Pons (tissue), 1 donor: ENCODE results near the gene NCAPD2.

Experiments
- DNase-seq: peaks from one replicate; pipeline ENCODE4 v3.0.0-alpha.2; 2016; ENCODE audit warnings: low spot score

NCAPD2 gene, protein sequence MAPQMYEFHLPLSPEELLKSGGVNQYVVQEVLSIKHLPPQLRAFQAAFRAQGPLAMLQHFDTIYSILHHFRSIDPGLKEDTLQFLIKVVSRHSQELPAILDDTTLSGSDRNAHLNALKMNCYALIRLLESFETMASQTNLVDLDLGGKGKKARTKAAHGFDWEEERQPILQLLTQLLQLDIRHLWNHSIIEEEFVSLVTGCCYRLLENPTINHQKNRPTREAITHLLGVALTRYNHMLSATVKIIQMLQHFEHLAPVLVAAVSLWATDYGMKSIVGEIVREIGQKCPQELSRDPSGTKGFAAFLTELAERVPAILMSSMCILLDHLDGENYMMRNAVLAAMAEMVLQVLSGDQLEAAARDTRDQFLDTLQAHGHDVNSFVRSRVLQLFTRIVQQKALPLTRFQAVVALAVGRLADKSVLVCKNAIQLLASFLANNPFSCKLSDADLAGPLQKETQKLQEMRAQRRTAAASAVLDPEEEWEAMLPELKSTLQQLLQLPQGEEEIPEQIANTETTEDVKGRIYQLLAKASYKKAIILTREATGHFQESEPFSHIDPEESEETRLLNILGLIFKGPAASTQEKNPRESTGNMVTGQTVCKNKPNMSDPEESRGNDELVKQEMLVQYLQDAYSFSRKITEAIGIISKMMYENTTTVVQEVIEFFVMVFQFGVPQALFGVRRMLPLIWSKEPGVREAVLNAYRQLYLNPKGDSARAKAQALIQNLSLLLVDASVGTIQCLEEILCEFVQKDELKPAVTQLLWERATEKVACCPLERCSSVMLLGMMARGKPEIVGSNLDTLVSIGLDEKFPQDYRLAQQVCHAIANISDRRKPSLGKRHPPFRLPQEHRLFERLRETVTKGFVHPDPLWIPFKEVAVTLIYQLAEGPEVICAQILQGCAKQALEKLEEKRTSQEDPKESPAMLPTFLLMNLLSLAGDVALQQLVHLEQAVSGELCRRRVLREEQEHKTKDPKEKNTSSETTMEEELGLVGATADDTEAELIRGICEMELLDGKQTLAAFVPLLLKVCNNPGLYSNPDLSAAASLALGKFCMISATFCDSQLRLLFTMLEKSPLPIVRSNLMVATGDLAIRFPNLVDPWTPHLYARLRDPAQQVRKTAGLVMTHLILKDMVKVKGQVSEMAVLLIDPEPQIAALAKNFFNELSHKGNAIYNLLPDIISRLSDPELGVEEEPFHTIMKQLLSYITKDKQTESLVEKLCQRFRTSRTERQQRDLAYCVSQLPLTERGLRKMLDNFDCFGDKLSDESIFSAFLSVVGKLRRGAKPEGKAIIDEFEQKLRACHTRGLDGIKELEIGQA (N-terminal part only)

DNA sequence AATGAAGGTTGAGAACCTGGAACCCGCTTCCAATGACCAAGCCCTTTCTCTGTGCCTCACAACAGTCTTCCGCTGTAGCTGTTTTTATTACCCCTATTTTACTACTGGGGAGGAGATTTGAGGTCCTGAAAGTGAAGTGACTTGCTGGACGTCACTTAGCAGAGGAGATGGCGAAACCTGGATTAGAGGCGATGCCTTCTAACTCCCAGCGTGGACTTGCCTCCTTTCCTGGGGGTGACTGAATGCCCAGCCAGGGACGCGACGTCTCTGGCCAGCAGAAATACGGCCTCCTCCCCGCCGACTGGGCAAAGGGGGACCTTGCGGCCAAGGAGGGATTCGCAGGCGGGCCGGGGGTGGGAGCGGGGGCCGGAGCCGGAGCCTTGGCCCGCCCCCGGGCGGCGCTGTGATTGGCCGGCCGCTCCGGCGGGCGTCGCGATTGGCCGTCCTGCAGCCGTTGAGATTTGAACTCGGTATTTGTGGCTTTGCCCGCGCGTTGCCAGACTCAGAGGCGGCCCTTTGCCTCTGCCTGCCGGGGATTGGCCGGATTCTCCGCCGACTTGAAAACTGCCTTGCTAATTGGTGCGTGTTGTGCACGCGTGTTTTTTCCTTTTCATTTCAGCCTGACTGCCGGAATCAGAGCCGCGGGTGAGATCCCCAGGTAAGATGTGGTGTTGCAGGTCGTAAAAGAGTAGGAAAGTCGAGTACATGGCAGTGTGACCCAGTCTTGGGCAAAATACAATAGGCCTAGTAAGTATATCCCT lies at the start of gene NCAPD2:
TSS of gene NCAPD2 (plus strand) at position 606 of the 761 bp plus-strand sequence. CDS start 997 bp downstream, outside the sequence.
- DNase-seq, result peak; percentile 97

DNA sequence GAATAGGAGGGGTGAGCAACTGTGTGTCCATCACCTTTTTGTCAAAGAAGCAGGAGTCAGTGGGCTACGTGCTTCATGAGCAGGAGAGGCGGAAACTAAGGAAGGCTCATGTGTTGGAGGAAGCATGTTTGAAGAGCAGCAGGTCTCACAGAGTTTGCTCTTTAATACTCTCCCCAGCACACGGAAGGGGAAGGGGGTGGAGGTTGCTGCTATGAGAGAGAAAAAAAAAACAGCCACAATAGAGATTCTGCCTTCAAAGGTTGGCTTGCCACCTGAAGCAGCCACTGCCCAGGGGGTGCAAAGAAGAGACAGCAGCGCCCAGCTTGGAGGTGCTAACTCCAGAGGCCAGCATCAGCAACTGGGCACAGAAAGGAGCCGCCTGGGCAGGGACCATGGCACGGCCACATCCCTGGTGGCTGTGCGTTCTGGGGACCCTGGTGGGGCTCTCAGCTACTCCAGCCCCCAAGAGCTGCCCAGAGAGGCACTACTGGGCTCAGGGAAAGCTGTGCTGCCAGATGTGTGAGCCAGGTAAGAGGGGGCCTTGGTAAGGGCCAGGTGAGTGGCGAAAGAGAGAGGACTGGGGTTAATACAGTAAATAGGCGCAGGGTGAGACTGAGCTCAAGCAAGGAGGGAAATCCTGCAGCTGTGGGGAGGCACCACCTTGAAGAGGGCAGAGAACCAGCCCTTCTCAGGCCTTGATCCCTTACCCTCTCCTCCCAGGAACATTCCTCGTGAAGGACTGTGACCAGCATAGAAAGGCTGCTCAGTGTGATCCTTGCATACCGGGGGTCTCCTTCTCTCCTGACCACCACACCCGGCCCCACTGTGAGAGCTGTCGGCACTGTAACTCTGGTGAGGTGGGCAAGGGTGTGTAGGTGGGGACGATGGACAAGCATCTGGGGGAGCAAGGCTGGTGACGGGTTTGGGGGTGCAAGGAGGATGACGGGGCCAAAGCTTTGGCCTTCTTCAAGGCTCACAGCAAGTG lies 48.9 kb upstream of the NCAPD2 start, which contains the start of gene CD27:
TSS of gene CD27 (plus strand) at position 252 of the 985 bp plus-strand sequence. CDS start at position 393, 141 bp downstream.
- DNase-seq, result no peak

DNA sequence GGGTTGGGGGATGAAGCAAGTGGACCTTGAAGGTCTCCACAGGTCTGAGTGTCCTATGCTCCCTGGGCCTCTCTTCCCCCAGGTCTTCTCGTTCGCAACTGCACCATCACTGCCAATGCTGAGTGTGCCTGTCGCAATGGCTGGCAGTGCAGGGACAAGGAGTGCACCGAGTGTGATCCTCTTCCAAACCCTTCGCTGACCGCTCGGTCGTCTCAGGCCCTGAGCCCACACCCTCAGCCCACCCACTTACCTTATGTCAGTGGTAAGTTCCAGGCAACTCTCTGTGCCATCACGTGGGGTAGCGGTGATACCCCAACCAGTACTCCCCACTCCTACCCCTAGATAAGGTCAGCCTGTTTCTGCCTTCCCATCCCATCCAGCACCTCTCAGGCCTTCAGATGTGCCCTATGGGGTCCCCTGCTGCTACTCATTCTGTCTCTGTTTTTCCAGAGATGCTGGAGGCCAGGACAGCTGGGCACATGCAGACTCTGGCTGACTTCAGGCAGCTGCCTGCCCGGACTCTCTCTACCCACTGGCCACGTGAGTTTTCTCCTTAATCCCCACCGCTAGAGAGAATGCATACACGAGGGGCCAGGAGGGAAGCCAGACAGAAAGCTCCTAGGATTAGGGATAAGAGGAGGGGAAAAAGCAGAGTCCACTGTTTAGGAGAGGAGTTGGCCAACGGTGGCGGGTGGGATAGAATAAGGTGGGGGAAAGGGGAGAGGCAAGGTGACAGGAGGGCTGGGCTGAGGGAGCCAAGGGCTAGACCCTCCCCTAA lies 43.6 kb upstream of the NCAPD2 start:
- no peak for DNase-seq

DNA sequence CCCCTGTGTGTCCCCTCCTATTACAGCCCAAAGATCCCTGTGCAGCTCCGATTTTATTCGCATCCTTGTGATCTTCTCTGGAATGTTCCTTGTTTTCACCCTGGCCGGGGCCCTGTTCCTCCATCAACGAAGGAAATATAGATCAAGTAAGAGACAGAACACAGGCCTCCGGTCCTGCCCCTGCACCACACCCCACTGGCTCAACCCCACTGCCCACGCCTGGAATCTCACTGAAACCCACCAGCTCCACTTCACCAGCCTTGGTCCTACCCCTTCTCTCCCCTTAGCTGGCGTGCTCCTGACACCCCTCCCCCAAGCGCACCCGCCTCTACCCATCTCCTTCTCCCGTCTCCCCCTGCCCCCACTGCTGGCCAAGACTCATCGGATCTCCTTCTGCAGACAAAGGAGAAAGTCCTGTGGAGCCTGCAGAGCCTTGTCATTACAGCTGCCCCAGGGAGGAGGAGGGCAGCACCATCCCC lies 43.0 kb upstream of the NCAPD2 start:
- peak; percentile 46 for DNase-seq

DNA sequence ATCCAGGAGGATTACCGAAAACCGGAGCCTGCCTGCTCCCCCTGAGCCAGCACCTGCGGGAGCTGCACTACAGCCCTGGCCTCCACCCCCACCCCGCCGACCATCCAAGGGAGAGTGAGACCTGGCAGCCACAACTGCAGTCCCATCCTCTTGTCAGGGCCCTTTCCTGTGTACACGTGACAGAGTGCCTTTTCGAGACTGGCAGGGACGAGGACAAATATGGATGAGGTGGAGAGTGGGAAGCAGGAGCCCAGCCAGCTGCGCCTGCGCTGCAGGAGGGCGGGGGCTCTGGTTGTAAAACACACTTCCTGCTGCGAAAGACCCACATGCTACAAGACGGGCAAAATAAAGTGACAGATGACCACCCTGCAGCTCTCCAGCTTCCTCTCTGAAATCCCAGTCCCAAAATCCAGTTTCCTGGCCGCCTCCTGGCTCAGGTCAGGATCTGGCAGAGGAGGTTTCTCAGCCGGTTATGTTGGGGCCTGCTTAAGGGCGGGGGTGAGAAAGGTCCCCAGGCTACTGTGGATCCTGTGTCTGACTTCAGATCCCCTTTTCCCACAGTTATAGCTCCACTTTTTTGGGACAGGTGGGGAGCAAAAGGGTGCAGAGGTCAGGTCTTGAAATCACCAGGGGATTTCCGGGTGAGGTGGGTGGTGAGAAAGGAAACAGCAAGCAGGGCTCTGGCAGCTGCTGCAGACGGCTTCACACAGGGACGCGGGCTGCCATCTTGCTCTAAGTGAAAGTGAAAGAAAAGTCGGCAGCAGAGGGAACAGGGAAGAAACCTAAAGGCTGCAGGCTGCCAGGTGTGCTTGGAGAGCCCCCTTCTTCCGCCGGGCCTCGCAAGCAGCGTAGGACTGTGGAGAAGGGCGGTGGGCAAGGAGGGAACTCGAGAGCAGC lies 42.3 kb upstream of the NCAPD2 start, which contains the start of gene TAPBPL:
TSS of gene TAPBPL (plus strand) at position 695 of the 897 bp plus-strand sequence. CDS start 207 bp downstream, outside the sequence.
- DNase-seq, result peak; percentile 94

DNA sequence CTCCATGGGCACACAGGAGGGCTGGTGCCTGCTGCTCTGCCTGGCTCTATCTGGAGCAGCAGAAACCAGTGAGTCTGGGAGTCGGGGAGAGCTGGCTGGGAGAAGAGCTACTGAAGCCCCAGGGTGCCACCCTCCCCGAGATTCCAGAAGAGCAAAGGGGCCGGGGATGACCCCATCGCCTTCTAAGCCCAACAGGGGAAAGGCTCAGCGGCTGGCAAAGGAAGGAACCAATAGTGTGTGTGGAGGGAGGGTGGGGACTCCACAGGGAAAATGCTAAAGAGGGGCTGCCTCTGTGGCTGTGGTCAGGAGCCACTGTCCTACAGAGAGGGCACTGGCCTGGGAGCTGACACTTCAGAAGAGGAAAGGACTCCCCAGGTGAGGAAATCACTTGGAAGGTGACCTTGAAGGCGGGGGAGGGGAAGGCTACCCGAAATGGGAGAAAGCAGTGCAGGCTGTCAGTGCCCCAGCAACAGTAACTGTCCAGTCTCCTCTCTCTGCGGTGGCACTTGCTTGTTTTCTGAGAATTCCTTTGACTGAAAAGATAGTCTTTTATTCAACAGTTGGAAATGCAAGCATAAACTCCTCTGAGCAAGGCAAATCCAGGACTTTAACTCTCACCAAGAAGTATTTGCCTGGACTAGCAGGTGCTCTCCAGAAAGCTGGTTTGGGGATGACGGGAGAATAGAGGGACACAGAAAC lies 41.5 kb upstream of the NCAPD2 start:
- peak; percentile 58 for DNase-seq

DNA sequence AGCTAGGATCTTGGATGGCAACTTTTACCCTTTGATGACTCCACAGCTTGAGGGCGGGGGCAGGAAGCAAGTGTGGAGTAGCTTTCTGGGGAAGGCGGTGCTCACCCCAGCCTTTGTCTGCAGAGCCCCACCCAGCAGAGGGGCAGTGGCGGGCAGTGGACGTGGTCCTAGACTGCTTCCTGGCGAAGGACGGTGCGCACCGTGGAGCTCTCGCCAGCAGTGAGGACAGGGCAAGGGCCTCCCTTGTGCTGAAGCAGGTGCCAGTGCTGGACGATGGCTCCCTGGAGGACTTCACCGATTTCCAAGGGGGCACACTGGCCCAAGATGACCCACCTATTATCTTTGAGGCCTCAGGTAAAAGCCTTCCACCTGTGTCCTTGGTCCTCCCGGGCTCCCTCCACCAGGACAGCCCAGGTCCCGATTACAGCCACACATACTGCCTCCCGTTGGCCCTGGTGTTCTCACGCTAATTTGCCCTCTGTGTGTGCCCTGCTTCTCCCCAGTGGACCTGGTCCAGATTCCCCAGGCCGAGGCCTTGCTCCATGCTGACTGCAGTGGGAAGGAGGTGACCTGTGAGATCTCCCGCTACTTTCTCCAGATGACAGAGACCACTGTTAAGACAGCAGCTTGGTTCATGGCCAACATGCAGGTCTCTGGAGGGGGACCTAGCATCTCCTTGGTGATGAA lies 40.8 kb upstream of the NCAPD2 start:
- DNase-seq, result no peak

DNA sequence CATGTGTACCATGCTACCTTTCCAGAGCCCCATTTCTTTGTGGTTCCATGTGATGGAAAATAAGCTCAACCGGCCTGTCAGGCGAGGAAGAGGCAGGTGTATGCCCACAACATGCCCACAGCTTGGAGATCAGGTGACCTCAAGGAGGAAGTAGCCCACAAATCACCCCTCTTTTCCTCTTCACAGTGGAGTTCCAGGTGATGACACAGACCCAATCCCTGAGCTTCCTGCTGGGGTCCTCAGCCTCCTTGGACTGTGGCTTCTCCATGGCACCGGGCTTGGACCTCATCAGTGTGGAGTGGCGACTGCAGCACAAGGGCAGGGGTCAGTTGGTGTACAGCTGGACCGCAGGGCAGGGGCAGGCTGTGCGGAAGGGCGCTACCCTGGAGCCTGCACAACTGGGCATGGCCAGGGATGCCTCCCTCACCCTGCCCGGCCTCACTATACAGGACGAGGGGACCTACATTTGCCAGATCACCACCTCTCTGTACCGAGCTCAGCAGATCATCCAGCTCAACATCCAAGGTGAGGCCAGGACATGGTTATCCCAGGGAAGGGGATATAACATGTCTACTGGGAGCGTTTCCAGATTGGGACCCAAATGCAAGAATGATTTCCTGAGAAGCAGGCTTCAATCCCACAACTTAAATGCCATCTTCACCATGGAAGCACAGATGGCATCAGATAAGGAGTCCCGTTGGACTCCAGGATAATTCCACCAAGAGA lies 36.5 kb upstream of the NCAPD2 start:
- DNase-seq, result no peak

DNA sequence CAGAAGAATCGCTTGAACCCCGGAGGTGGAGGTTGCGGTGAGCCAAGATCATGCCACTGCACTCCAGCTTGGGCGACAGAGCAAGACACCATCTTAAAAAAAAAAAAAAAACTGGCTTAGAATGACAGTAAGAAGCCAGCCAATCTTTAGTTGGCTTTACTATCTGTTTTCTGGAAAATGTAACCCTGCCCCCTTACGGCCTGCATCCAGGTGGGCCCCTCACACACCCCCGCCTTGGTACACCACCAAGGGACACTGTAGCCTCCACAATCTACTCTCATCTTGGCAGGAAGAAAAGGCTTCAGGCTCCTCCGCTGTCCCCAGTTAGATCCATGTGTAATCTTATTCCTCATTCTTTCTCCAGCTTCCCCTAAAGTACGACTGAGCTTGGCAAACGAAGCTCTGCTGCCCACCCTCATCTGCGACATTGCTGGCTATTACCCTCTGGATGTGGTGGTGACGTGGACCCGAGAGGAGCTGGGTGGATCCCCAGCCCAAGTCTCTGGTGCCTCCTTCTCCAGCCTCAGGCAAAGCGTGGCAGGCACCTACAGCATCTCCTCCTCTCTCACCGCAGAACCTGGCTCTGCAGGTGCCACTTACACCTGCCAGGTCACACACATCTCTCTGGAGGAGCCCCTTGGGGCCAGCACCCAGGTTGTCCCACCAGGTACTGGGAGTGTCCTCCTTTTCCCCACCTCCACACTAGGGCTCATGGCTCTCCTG lies 35.5 kb upstream of the NCAPD2 start:
- no peak for DNase-seq

DNA sequence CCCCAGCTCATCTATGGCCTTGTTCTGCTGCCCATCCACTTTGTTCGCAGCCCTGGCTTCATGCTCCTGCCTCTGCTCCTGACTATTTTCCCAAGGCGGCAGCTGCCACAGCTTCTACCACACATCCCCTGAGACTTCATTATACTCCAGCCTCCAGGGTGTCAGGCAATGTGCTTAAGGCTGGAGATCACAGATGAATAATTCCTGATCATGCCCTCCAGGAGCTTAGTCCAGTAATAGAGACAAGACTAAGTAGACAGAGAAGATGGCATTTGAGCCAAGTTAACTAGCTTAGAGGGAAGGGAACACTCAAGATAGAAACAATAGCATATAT lies 34.9 kb upstream of the NCAPD2 start:
- no peak for DNase-seq

DNA sequence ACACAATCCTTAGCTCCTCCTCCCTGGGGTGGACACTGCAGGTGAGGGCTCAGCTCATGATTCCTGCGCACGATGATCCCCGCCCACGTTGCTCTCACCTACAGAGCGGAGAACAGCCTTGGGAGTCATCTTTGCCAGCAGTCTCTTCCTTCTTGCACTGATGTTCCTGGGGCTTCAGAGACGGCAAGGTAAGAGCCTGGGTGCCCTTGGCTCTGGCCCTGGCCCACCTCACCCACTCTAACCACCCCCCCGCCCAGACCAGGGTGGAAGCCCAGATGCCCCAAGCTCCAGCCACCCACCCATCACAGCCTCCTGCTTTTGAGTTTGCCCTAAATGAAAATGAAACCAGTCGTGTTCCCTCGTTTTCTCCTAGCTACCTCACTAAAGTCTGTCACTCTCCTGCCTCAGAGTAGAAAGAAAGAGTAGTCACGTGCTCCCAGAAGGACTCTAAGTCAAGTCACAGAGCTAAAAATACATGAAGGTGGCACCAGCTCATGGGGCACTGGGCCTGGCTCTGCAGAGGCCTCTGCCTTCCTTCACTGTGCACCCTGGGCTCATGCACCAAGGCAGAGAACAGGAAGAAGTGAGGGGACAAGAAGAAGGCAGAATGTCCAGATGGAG lies 33.0 kb upstream of the NCAPD2 start:
- no peak for DNase-seq

DNA sequence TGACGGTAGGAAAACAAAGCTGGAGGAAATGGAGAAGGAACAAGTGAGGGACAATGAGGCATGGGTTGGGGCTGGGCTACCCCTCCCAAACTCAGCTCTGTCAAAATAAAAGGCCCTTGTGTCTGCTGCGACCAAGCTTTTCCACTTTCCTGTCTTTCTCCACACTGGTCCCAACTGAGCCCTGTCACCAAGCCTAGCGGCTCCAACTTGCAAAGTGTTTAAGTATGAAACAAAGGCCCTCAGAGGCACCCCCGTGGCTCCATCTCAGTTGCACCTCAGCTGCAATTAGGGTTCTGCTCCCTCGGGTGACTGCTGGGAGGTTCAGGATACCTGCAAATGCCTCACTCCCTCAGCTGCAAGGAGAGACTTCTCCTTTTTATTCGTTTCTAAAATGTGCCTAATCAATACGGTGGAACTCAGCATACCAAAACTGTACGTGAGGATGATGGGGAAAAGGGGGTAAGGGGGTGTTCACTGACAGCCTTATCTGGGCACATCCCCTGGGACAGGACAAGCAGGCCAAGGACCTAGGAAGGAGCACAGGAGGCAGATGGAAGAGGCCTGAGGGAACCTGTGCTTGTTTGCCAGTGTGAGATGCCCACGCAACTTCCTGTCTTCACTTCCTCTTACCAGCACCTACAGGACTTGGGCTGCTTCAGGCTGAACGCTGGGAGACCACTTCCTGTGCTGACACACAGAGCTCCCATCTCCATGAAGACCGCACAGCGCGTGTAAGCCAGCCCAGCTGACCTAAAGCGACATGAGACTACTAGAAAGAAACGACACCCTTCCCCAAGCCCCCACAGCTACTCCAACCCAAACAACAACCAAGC lies 32.3 kb upstream of the NCAPD2 start:
- peak; percentile 86 for DNase-seq

DNA sequence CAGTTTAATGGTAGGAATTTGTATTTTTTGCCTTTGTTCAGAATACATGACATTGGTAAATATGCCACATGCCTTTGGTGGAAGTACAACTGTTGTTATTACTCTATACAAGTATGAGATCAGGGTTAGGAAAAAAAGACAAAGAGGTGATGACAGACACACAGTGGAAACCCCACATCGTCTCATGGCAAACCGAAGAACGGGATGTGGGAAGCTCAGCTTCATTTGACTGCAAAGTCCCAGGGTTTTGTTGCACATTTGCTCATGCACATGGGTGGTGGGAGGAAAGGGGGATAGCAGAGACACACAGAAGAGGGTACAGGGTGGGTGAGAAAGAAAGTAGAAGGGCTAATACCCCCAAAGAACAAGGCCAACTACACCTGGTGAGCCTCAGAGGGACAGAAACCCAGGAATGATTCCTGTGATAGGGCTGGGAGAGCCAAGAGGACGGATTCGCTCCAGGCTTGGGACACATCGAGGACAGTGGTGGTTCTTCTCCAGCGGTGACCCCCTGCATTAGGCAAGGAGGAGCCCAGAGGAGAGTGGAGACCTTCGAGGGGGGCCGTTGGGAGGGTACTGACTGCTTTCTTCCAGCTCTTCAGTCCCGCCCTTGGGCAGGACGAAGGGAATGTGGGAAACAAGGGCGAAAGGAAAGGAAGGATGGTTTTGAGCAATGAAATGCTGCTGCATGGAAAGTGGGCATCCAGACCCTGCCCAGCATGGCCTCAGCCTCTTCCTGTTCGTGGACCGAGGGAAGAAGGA lies 31.5 kb upstream of the NCAPD2 start:
- no peak for DNase-seq
